Right lobe of liver (tissue), 6 donors: Measurements from ENCODE around the gene SRC. TPM values are rescaled to one million over a fixed set of nuclear protein-coding genes. Genes with fewer than 3 reads are reported as not detected.
"Not testable (repeated sequence)": the region's sequence is repeated elsewhere in the genome, so short reads cannot be mapped to it uniquely, and the experiment has no call there.

Experiments
- ATAC-seq, 4 donors: fragments of 200-7000 bp; cut with Tn5 transposase; one replicate each; pipeline ENCODE4 v1.9.1; 2020; ENCODE audit warnings: mild to moderate bottlenecking in 4 of 4, moderate library complexity in 4 of 4
- DNase-seq, 3 donors: peaks; one replicate each; pipeline ENCODE4 v3.0.0-alpha.2; 2020
- H3K27ac ChIP-seq, 3 donors: fragments of 200-600 bp; one replicate each; pipeline ENCODE4 v1.8.0; 2022
- H3K27me3 ChIP-seq, 2 donors: fragments of 200-600 bp; one replicate each; pipeline ENCODE4 v1.8.0; 2022
- H3K36me3 ChIP-seq, 4 donors: fragments of 200-600 bp; sonication (generic) in 1 of 4; one replicate each; pipeline versions ENCODE4 v1.5.1 to v1.8.0; 2017 to 2022; ENCODE audit warnings: control low read depth in 1 of 4
- H3K4me1 ChIP-seq, 4 donors: fragments of 200-600 bp; sonication (generic) in 1 of 4; one replicate each; pipeline versions ENCODE4 v1.5.1 to v1.8.0; 2017 to 2022; ENCODE audit warnings: control low read depth in 1 of 4
- H3K4me3 ChIP-seq, 3 donors: fragments of 200-600 bp; one replicate each; pipeline ENCODE4 v1.8.0; 2022
- H3K9me3 ChIP-seq, 4 donors: fragments of 200-600 bp; sonication (generic) in 1 of 4; one replicate each; pipeline versions ENCODE4 v1.5.1 to v1.8.0; 2017 to 2022; ENCODE audit warnings: control low read depth in 1 of 4
- POLR2A ChIP-seq: fragments of 450-650 bp; IDR thresholded peaks from one replicate; pipeline ENCODE4 v1.6.1; 2017; ENCODE audit warnings: antibody characterized with exemption, mild to moderate bottlenecking
- WGBS: methylation state at CpG from one replicate; pipeline ENCODE4 v1.1.6; 2018; ENCODE audit warnings: low coverage, low lambda C conversion rate; ENCODE audit not compliant: insufficient coverage; ENCODE audit errors: missing lambda C conversion rate; 5-methylcytosine and 5-hydroxymethylcytosine counted together
- intact Hi-C, 2 donors: fragments of 100-400 bp; cut with DNase I; formaldehyde crosslinking; loops; one replicate each; pipeline versions ENCODE4 v1.11.2 to v1.14.1; 2022
- total RNA-seq, 6 experiments: library from RNA; depleted of rRNA in 2 of 6; stranded (reverse); fragments of >200 nt in 2 of 6; fragmentation: NEBNext Ultra II Directional in 3 of 6; extraction: Animal tissue kit (Norgen Biotek cat#: 25700) in 3 of 6; gene quantifications; one replicate each; pipeline versions ENCODE4 v1.1.0 to v1.2.4, GENCODE V29; 2016 to 2023
- TF ChIP-seq, protein P1 (sequence below), 4 donors: fragments of 200-600 bp in 3 of 4; fragments of 450-650 bp in 1 of 4; IDR thresholded peaks; one replicate each; pipeline versions ENCODE4 v1.5.1 to v1.8.0; 2016 to 2022; ENCODE audit warnings: antibody characterized with exemption in 4 of 4, mild to moderate bottlenecking in 2 of 4
- donor health status: DM: no; HTN: yes; CAD: no.
- donor health status: DM: no; HTN: no; CAD: no.
- donor health status: DM: no; HTN: no; CAD: no.
- donor health status: DM: no; HTN: yes; CAD: no.
- donor health status: DM: no; HTN: yes; CAD: no.

SRC gene
- total RNA-seq, 6 experiments from 2014 or later: 3.1 to 17.3 (median 11.2) TPM

- Histone ChIP-seq H3K27ac (no peak overlapping the region), H3K36me3 (no peaks in the 10 kb centered on the region), H3K27me3 (no peaks in the 10 kb centered on the region), H3K4me3 (no peak overlapping the region), H3K4me1 (no peaks in the 10 kb centered on the region), H3K9me3 (no peaks in the 10 kb centered on the region)
- intact Hi-C loops: no loop called here
- TF ChIP-seq POLR2A: no peak
- TF ChIP-seq, protein P1, sequence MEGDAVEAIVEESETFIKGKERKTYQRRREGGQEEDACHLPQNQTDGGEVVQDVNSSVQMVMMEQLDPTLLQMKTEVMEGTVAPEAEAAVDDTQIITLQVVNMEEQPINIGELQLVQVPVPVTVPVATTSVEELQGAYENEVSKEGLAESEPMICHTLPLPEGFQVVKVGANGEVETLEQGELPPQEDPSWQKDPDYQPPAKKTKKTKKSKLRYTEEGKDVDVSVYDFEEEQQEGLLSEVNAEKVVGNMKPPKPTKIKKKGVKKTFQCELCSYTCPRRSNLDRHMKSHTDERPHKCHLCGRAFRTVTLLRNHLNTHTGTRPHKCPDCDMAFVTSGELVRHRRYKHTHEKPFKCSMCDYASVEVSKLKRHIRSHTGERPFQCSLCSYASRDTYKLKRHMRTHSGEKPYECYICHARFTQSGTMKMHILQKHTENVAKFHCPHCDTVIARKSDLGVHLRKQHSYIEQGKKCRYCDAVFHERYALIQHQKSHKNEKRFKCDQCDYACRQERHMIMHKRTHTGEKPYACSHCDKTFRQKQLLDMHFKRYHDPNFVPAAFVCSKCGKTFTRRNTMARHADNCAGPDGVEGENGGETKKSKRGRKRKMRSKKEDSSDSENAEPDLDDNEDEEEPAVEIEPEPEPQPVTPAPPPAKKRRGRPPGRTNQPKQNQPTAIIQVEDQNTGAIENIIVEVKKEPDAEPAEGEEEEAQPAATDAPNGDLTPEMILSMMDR (IDR thresholded peaks at IDR 0.05): no peak
- 88% methylated on average over 2 of the region's 2 CpGs for WGBS
- DNase-seq (no peak), ATAC-seq (no peak)
Observed at GRCh38 chr20:37334450-37334849, 11.5 kb upstream of the SRC start.

DNA sequence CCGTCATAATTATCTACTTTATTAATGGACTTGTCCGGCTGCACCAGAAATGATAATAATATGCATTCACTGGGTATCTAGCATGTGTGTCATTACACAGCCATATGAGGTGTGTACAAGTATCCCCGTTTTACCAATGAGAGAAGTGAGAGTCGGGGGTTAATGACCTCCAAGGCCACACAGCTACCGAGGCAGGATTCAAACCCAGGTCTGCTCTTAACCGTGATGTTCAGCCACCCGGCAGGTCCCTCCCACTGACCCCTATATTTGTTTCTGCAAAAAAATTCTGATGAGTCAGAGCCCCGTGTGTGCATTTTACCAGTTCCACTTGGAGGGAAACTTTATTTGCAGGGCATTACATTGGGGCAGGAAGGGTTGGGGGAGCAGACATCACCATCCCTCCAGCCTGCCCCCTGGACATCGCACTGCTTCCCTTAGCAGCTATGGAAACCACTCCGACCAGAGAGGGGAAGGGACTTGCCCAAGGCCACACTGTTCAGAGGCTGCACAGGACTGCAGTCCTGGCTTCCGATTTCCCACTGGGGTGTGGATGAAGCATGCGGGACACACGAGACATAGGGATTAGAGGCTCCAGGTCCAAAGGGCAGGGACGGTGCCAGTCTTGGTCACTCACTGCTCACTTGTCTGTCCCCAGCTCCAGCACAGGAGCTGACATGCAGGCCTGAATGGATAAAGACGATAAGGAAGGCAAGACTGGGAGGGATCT, 10.1 kb upstream of the SRC start:
- Histone ChIP-seq H3K9me3 (no peaks in the 10 kb centered on the region), H3K36me3 (no peaks in the 10 kb centered on the region), H3K4me3 (no peak overlapping the region), H3K27me3 (no peaks in the 10 kb centered on the region), H3K27ac (no peak overlapping the region), H3K4me1 (no peaks in the 10 kb centered on the region)
- ATAC-seq (peak; percentile 7 to 37 (median 16)), DNase-seq (peak in 1 of 3 donors; percentile 27)
- intact Hi-C loops: no loop called here
- TF ChIP-seq POLR2A: no peak
- TF ChIP-seq, protein P1 (IDR thresholded peaks at IDR 0.05): no peak
- 39% methylated on average over 14 of the region's 15 CpGs for WGBS

- WGBS: 45% methylated on average over 2 of the region's 11 CpGs
- ATAC-seq (peak; percentile 53 to 69 (median 64)), DNase-seq (peak in 1 of 3 donors; percentile 49)
- Histone ChIP-seq H3K27ac (no peak overlapping the region), H3K4me1 (no peaks in the 10 kb centered on the region), H3K27me3 (no peaks in the 10 kb centered on the region), H3K9me3 (no peaks in the 10 kb centered on the region), H3K4me3 (no peak overlapping the region), H3K36me3 (no peaks in the 10 kb centered on the region)
- intact Hi-C loops: no loop called here
- no peak for TF ChIP-seq POLR2A
- TF ChIP-seq, protein P1 (IDR thresholded peaks at IDR 0.05): no peak
Observed at GRCh38 chr20:37336369-37337207, 9.4 kb upstream of the SRC start.

- Histone ChIP-seq H3K27me3 (no peaks in the 10 kb centered on the region), H3K4me3 (no peak overlapping the region), H3K36me3 (no peaks in the 10 kb centered on the region), H3K9me3 (no peaks in the 10 kb centered on the region), H3K4me1 (no peaks in the 10 kb centered on the region), H3K27ac (no peak overlapping the region)
- TF ChIP-seq POLR2A: no peak
- TF ChIP-seq, protein P1 (IDR thresholded peaks at IDR 0.05): no peak
- no peak for DNase-seq
- no peak for ATAC-seq
- WGBS: 55% methylated on average over 4 of the region's 8 CpGs
- intact Hi-C loops: no loop called here
Observed at GRCh38 chr20:37337208-37337991, 8.5 kb upstream of the SRC start.

- H3K4me3 ChIP-seq, H3K36me3 ChIP-seq, H3K4me1 ChIP-seq, ATAC-seq, H3K27me3 ChIP-seq, H3K9me3 ChIP-seq, intact Hi-C loops, H3K27ac ChIP-seq: not testable (repeated sequence)
- peak in 1 of 3 donors; percentile 2 for DNase-seq
- WGBS: 93% methylated on average over 5 of the region's 8 CpGs
Observed at GRCh38 chr20:37338380-37338779, 7.6 kb upstream of the SRC start.
